SH-SY5Y (cell line): Measurements from ENCODE around the gene TMEM208.

ENCODE experiments used
- GATA2 ChIP-seq: IDR thresholded peaks from 2 replicates; pipeline ENCODE4 v1.6.1; 2011; ENCODE audit warnings: mild to moderate bottlenecking, low read depth, low read length
- GATA3 ChIP-seq: IDR thresholded peaks from 2 replicates; pipeline ENCODE4 v1.6.1; 2011; ENCODE audit warnings: low read depth, mild to moderate bottlenecking, low read length, moderate library complexity

- TF ChIP-seq GATA2 (no peak), GATA3 (no peak)
Observed at GRCh38 chr16:67264866-67265265, 37.9 kb downstream of the TMEM208 start.
